ENCODE data around the gene TANGO6. TPM values are rescaled to one million over a fixed set of nuclear protein-coding genes. Genes with fewer than 3 reads are reported as not detected.

Gene TANGO6
- polyA plus RNA-seq, 4 donors = 7.6 to 8.1 (median 7.7) TPM

GRCh38 chr16:68995011-68995504 is 151.7 kb downstream of the TANGO6 start:
- DNase-seq (ENCODE audit: low read depth in 4 of 4, low spot score in 3 of 4) = no peak

- no peak for DNase-seq (ENCODE audit: low read depth in 4 of 4, low spot score in 3 of 4)
These were observed 154.2 kb downstream of the TANGO6 start for GRCh38 chr16:68997564-68997963.

GRCh38 chr16:68999114-68999513 is 155.8 kb downstream of the TANGO6 start:
- DNase-seq (ENCODE audit: low read depth in 4 of 4, low spot score in 3 of 4) = no peak

- DNase-seq (ENCODE audit: low read depth in 4 of 4, low spot score in 3 of 4) = no peak
These were observed 160.2 kb downstream of the TANGO6 start for GRCh38 chr16:69003500-69003899.

- DNase-seq (ENCODE audit: low read depth in 4 of 4, low spot score in 3 of 4) = no peak
These were observed 162.5 kb downstream of the TANGO6 start for GRCh38 chr16:69005641-69006355.

DNA sequence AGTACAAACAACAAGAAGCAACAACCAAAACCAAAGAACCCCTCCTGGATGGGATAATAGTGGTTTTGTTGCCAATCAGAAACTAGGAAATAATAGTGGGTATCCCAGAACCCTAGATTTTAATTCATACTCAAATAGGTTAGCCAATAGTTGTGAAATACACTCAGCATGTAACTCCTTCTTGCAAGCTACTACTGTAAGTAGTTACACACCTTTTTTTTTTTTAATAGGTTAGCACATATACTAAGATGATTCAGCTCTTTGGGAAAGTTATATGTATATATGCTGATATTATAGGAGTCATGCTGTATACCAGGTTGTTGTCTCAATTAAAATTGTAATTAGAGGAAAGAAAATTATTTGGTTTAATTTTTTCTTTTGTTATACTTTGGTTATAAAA is 169.6 kb downstream of the TANGO6 start:
- DNase-seq (ENCODE audit: low read depth in 4 of 4, low spot score in 3 of 4) = no peak

GRCh38 chr16:69013991-69014390 is 170.7 kb downstream of the TANGO6 start:
- DNase-seq (ENCODE audit: low read depth in 4 of 4, low spot score in 3 of 4) = no peak

DNA sequence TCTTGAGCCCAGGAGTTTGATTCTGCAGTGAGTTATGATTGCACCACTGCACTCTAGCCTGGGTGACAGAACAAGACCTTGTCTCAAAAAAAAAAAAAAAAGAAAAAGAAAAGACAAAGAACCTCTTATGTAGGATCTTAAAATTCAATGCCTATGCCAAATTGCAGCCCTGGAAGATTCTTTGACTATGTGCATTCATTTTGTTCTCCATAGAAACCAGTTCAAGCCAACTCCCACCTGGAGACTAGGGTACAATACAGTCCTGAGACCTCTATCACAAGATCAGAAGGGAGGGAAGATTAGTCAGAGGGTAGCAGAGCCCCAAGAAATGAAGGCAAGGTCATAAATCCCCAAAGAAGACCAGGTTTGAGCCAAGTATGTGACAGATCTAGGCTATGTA is 171.5 kb downstream of the TANGO6 start:
- no peak for DNase-seq (ENCODE audit: low read depth in 4 of 4, low spot score in 3 of 4)

DNA sequence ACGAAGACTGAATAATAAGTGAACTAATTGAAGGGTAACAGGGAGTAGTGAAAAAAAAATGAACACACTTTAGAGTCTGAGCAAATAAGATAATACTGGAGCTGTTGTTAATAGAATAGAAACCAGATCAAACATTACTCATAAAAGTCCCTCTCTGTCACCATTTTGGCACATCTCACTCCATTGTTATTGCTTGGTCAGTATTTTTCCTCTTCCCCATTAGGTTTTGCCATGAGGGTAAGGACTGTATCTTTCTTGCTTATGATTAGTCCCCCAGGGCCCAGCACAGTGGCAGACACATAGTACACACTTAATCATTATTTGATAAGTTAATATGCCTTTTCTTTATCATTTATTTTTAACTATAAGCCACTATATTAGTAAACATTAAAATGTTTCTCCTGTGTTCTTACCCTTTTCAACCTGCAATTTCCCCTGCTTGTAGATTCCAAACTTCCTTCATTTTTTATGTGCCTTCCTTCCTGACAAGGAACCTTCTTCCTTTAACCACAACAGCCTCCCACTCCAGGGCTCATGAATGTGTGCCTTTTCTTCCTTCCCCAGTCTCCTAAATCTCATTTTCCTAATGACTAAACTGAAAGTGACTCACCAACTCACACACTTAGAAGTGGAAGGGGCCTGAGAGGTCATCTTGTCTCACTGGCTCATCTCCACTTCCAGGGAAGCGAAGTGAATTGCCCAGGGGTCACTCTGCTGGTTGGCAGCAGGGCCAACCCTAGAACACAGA is 173.9 kb downstream of the TANGO6 start:
- DNase-seq (ENCODE audit: low read depth in 4 of 4, low spot score in 3 of 4) = no peak

GRCh38 chr16:69019811-69020210 is 176.5 kb downstream of the TANGO6 start:
- no peak for DNase-seq (ENCODE audit: low read depth in 4 of 4, low spot score in 3 of 4)

GRCh38 chr16:69029121-69029520 is 185.8 kb downstream of the TANGO6 start:
- no peak for DNase-seq (ENCODE audit: low read depth in 4 of 4, low spot score in 3 of 4)

- no peak for DNase-seq (ENCODE audit: low read depth in 4 of 4, low spot score in 3 of 4)
These were observed 188.6 kb downstream of the TANGO6 start for GRCh38 chr16:69031877-69032301.

GRCh38 chr16:69033151-69033949 is 190.0 kb downstream of the TANGO6 start:
- DNase-seq (ENCODE audit: low read depth in 4 of 4, low spot score in 3 of 4) = no peak

GRCh38 chr16:69035375-69035774 is 192.0 kb downstream of the TANGO6 start:
- no peak for DNase-seq (ENCODE audit: low read depth in 4 of 4, low spot score in 3 of 4)

GRCh38 chr16:69036399-69037091 is 193.2 kb downstream of the TANGO6 start:
- DNase-seq (ENCODE audit: low read depth in 4 of 4, low spot score in 3 of 4) = no peak

DNA sequence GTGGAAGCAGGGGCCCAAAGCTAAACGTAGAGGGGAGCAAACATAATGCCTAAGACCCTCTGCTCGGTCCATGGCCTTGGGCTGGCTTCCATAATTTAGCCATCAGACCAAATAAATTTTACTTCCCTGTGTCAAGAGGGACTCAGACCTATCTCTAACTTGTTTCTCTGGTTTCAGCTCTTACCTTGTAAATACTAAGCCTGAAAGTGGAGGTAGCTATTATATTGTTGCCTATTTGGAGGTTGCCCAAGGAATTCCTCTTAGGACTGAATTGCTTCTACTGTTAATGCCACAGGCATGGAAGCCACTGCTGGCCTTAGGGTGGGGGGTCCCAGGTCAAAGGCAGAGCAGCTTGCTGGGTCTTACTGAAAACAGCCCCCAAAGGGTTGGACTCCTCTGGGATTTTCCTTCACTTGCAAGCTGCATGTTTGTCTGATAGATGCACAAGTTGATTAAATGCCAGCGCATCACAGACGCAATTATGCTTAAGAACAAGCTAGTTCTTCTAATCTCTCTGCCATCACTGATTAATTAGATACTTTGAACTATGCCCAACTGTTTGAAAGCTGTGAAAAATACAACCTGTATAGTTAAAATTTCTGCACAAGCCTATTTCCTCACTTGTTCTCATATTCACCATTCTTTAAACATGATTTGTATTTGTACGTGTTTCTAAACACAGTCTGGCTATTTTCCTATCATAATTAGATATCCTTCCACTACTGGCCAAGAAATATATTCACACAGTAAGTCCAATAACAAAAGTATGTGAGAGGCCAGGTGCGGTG is 194.2 kb downstream of the TANGO6 start:
- no peak for DNase-seq (ENCODE audit: low read depth in 4 of 4, low spot score in 3 of 4)

DNA sequence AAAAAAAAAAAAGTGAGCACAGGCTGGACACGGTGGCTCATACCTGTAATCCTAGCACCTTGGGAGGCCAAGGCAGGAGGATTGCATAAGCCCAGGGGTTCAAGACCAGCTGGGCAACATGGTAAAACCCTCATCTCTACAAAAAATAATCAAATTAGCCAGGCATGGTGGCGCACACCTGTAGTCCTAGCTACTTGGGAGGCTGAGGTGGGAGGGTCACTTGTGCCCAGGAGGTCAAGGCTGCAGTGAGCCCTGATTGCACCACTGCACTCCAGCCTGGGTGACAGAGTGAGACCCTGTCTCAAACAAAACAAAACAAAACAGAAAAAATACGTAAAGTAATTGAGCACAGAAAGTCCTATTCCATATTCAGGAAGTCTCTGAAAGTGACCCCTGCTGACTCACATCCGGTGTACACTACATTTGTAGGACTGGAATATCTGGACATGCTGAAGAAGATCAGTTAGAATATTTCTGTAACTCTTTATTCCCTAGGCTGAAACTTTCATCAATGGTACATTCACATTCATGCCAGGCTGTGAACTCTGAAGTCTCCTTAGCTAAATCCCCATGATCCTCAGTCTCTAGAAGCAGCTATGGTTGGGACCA is 196.1 kb downstream of the TANGO6 start:
- DNase-seq (ENCODE audit: low read depth in 4 of 4, low spot score in 3 of 4) = no peak

DNA sequence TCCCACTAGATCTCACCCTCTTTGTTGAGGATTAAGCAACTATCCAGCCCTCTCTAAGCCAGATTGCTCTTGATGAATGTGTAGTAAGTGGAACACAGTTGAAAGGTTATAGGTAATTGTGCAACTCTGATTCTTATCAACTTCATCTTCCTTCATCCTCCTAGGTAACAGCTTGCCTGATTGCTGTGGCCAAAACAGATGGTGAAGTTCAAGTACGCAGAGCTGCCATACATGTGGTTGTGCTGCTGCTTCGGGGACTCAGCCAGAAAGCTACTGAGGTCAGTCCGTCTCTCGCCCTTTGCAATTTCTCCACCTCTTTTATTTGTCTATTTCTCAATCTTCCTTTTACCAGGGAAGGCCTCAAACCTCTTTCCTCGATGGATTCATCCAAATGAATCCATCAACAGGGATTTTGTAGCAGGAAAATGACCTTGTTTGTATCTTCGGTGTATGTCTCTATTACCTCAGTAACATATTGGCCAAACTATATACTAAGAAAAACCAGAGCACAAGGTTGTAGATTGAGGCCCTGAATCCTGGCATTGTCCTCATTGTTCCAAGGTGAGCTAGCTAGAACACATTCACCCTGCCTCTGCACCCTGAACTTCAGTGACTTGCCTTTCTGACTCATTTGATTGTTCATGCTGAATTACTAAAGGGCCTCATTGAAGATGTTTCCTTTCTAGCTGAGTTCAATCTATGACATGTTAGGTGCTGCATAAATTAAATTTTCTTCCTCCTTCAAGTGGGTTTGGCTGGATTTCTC is 197.0 kb downstream of the TANGO6 start:
- no peak for DNase-seq (ENCODE audit: low read depth in 4 of 4, low spot score in 3 of 4)
